AG04449 (cell line): Measurements from ENCODE around the gene SMYD3.

Source experiments
- CTCF ChIA-PET: fragments of 350-600 bp; formaldehyde crosslinking; extraction: SDS; loops from one replicate; lab custom pipeline; 2021; ENCODE audit warnings: antibody characterized with exemption; lab: Yijun Ruan, JAX
- POLR2A ChIA-PET: fragments of 400-600, 350-600 bp; formaldehyde crosslinking; extraction: SDS; loops from one replicate; lab custom pipeline; 2020; ENCODE audit warnings: antibody characterized with exemption, inconsistent platforms; lab: Yijun Ruan, JAX
- DNase-seq: peaks from one replicate; pipeline ENCODE4 v3.0.0-alpha.2; 2010; ENCODE audit warnings: low read depth, low spot score
- H3K4me3 ChIP-seq: 2 replicates; pipeline ENCODE4 v1.5.1; 2011; ENCODE audit warnings: low read depth, mild to moderate bottlenecking, control low read depth, low read length
- TF ChIP-seq, protein P1 (sequence below): IDR thresholded peaks from one replicate; pipeline ENCODE4 v1.5.1; 2011; ENCODE audit warnings: mild to moderate bottlenecking, moderate library complexity, low read length, control low read depth, inconsistent platforms; ENCODE audit not compliant: insufficient read depth; ENCODE audit errors: missing control alignments

SMYD3 gene

DNA sequence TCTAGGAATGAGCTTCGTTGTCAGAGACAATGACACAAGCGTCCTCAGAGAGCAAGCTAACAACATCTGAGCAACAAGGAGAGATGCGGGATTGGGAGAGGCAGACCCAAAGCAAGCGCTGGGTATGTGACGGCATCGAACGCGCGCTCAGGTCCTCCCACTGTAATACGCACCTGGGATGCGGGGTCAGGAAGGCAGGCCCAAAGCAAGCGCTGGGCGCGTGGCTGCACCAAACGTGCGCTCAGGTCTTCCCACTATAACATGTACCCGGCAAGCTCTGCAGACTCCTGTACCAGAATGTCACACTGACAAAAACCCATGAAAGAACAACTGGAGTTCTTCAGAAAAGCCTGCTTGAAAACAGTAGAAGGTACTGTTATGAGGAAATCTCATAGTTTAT, 653.8 kb downstream of the SMYD3 start:
- TF ChIP-seq, protein P1, sequence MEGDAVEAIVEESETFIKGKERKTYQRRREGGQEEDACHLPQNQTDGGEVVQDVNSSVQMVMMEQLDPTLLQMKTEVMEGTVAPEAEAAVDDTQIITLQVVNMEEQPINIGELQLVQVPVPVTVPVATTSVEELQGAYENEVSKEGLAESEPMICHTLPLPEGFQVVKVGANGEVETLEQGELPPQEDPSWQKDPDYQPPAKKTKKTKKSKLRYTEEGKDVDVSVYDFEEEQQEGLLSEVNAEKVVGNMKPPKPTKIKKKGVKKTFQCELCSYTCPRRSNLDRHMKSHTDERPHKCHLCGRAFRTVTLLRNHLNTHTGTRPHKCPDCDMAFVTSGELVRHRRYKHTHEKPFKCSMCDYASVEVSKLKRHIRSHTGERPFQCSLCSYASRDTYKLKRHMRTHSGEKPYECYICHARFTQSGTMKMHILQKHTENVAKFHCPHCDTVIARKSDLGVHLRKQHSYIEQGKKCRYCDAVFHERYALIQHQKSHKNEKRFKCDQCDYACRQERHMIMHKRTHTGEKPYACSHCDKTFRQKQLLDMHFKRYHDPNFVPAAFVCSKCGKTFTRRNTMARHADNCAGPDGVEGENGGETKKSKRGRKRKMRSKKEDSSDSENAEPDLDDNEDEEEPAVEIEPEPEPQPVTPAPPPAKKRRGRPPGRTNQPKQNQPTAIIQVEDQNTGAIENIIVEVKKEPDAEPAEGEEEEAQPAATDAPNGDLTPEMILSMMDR: no peak
- ChIA-PET CTCF (interaction anchor here (1.0 kb wide), 1 partner anchor 16 kb away, joined by 3 read pairs; no protein-coding TSS in a partner anchor), POLR2A (no interaction called here)
- no peak overlapping the region for H3K4me3 ChIP-seq
- no peak for DNase-seq

DNA sequence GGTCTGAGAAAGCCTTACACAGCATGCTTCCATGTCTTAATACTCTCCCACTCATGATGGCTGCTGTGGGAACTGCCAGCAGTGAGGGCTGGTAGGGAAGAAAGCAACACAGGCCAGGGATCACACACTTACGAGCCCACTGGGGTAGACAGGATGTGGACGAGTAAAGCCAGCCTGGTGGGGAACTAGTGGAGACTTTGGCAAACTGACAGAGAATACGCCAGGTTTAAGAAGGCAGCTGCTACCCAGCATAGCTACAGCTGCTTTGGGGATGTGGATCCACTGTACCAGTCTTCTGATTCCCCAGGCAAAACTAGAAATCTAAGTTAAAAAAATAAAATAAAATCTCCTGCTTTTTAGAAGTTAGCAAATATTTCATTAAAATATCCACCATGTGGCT, 664.0 kb downstream of the SMYD3 start:
- no peak for DNase-seq
- no peak overlapping the region for H3K4me3 ChIP-seq
- TF ChIP-seq, protein P1: no peak
- CTCF ChIA-PET: interaction anchor here (1.0 to 2.3 kb wide), 2 partner anchors 13 to 15 kb away, joined by 3 to 7 read pairs; no protein-coding TSS in a partner anchor
- POLR2A ChIA-PET: no interaction called here

DNA sequence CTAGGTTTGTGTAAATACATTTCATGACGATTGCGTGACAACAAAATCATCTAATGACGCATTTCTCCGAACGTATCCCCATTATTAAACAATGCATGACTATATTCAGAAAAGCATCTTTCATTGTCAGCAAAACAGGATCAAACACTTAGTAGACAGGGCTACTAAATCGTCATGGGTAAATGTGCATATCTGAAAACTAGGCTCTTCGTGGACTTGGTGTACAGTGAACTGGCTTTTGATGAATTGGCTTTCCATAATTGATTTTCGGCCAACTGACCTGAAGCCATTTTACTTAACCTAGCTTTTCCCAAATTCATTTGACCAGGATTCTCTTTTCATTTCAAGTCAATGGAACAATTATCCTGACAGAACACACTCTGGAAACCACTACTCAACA, 665.0 kb downstream of the SMYD3 start:
- ChIA-PET POLR2A (no interaction called here), CTCF (interaction anchor here (2.3 kb wide), 1 partner anchor 16 kb away, joined by 7 read pairs; no protein-coding TSS in a partner anchor)
- DNase-seq: no peak
- TF ChIP-seq, protein P1: no peak
- H3K4me3 ChIP-seq: no peak overlapping the region

DNA sequence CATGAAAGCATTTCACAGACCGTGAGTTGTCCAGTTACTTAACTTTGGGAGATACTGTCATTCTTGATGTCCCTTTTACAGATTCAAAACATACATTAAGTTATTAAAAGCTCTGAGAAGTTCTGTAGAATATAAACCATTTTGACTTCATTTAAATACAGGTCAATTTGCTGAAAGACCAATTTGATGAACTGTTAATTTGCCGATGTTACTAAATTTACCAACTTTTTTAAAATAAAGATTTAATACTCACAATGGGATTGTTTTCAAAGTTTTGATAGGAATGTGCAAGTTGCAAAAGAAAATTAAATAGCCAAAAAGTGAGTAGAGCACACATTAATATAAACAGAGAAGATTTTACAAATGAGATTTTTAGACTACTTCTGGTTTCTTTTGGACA, 666.1 kb downstream of the SMYD3 start:
- H3K4me3 ChIP-seq: no peak overlapping the region
- POLR2A ChIA-PET: no interaction called here
- CTCF ChIA-PET: interaction anchor here (1.5 kb wide), 1 partner anchor 34 kb away, joined by 5 read pairs; no protein-coding TSS in a partner anchor
- DNase-seq: no peak
- TF ChIP-seq, protein P1: no peak

DNA sequence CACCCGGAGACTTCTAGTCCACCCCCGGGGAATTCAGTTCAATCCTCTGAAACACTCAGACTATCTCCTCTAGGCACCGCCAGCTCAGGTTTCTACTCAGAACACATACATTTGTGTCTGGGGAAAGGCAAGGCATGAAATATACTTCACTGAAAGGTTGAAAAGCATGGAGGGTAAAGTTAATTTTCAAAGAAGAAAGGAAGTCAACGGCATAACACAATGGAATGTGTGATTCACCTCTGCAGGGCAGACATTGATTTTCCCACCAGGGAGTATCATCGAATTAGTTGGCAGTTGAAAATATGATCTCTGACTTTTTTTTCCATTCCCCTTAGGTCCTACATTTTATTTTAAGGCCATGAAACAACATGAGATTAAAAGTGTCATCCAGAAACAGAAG, 669.4 kb downstream of the SMYD3 start:
- ChIA-PET POLR2A (no interaction called here), CTCF (interaction anchor here (0.6 to 2.8 kb wide), 2 partner anchors 13 to 440 kb away, joined by 3 to 16 read pairs; no protein-coding TSS in a partner anchor)
- DNase-seq: no peak
- TF ChIP-seq, protein P1: no peak
- H3K4me3 ChIP-seq: no peak overlapping the region

DNA sequence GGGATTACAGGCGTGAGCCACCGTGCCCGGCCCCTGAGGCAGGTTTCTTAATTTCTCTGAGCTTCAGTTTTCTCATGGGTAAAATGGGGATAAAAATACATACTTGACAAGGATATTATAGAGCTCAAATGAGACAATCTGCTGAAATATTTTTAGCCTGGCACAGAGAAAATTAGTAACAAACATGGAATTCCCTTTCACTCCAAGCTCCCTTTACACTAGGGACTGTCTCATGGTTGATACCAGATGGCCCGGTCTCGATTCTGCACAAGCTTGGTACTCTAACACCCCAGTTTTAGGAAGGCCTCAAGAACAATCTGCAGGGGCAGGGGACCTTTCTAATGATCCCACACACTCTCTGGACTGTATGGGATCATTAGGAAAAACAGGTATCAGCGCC, 671.7 kb downstream of the SMYD3 start:
- CTCF ChIA-PET: interaction anchor here (2.8 kb wide), 1 partner anchor 11 kb away, joined by 16 read pairs; no protein-coding TSS in a partner anchor
- no peak for DNase-seq
- no peak overlapping the region for H3K4me3 ChIP-seq
- TF ChIP-seq, protein P1: no peak
- POLR2A ChIA-PET: no interaction called here
